Ovary (tissue), 10 donors: ENCODE measurements around the gene PRPSAP2. TPM values are rescaled to one million over a fixed set of nuclear protein-coding genes. Genes with fewer than 3 reads are reported as not detected.
"Not testable (repeated sequence)": the region's sequence is repeated elsewhere in the genome, so short reads cannot be mapped to it uniquely, and the experiment has no call there.

ENCODE experiments used
- DNase-seq, 5 donors: peaks; one replicate each; pipeline ENCODE4 v3.0.0-alpha.2; 2019 to 2020
- H3K27ac ChIP-seq, 2 donors: fragments of 200-600 bp; one replicate each; pipeline versions ENCODE4 v1.5.1 to v1.8.0; 2019 to 2022
- H3K27me3 ChIP-seq: fragments of 200-600 bp; one replicate; pipeline ENCODE4 v1.8.0; 2022
- H3K36me3 ChIP-seq: fragments of 200-600 bp; sonication (generic); one replicate; pipeline ENCODE4 v1.5.1; 2019
- H3K4me1 ChIP-seq: one replicate; pipeline ENCODE4 v1.8.1; 2013; ENCODE audit warnings: mild to moderate bottlenecking, moderate library complexity; ENCODE audit not compliant: insufficient read depth
- H3K4me3 ChIP-seq: fragments of 200-600 bp; sonication (generic); one replicate; pipeline ENCODE4 v1.5.1; 2017
- H3K9me3 ChIP-seq, 2 donors: fragments of 200-600 bp in 1 of 2; sonication (generic) in 1 of 2; one replicate each; pipeline versions ENCODE4 v1.5.1 to v1.8.1; 2013 to 2019; ENCODE audit warnings: mild to moderate bottlenecking in 1 of 2, moderate library complexity in 1 of 2
- CTCF ChIP-seq, 3 donors: fragments of 450-650 bp in 2 of 3; fragments of 200-600 bp in 1 of 3; IDR thresholded peaks; one replicate each; pipeline versions ENCODE4 v1.5.1 to v1.8.0; 2016 to 2022; ENCODE audit warnings: antibody characterized with exemption in 3 of 3, mild to moderate bottlenecking in 1 of 3
- EP300 ChIP-seq: sonication (generic); formaldehyde crosslinking; IDR thresholded peaks from one replicate; pipeline ENCODE4 v1.6.1; 2017; ENCODE audit warnings: antibody characterized with exemption
- POLR2A ChIP-seq: fragments of 450-650 bp; IDR thresholded peaks from one replicate; pipeline ENCODE4 v1.6.1; 2017; ENCODE audit warnings: antibody characterized with exemption, mild to moderate bottlenecking, moderate library complexity
- WGBS, 3 donors: extraction: QIAGEN DNeasy Blood & Tissue Kit in 1 of 3; methylation state at CpG; one replicate each; pipeline versions ENCODE4 v1.1.5 to v1.1.7; 2013 to 2017; 5-methylcytosine and 5-hydroxymethylcytosine counted together
- intact Hi-C, 4 donors: fragments of 100-400 bp; cut with DNase I; formaldehyde crosslinking; loops; one replicate each; pipeline versions ENCODE4 v1.11.0 to v1.15.1; 2022 to 2023
- long read RNA-seq, 3 donors: library from polyadenylated mRNA in 2 of 3; unstranded in 2 of 3; transcript quantifications; one replicate each; pipeline ENCODE4 v2.0.0 and lab custom pipeline, GENCODE V29; 2021 to 2026
- polyA plus RNA-seq, 2 donors: library from polyadenylated mRNA; stranded (reverse); fragments of 200-250 nt in 1 of 2; fragments of 350-450 nt in 1 of 2; fragmentation: Illumina TruSeq in 1 of 2; extraction: RNeasy Lipid Tissue Mini Kit (QIAGEN cat#74804) in 1 of 2; gene quantifications; one replicate each; pipeline ENCODE4 v1.2.3, GENCODE V29; 2013 to 2014
- total RNA-seq, 7 donors: library from RNA; depleted of rRNA in 2 of 7; stranded (reverse); fragments of >200 nt in 2 of 7; fragmentation: NEBNext Ultra II Directional in 3 of 7; extraction: Animal tissue kit (Norgen Biotek cat#: 25700) in 3 of 7; gene quantifications; one replicate each; pipeline versions ENCODE4 v1.1.0 to v1.2.4, GENCODE V29; 2016 to 2023
- donor health status: DM: no; HTN: no; CAD: no; lungs with moderate emphysema.
- donor health status: DM: no; HTN: no; CAD: no.
- donor health status: Bipolar disorder and iron deficiency.
- donor health status: DM: yes; HTN: yes; CAD: no.
- donor health status: DM: no; HTN: no; CAD: no.
- donor health status: DM: yes; HTN: yes; CAD: no.

PRPSAP2 gene
- total RNA-seq (10 to 100 TPM; 28.8 to 44.7 (median 36.4) TPM), polyA plus RNA-seq (10 to 100 TPM; 25.2 to 35.4 TPM)
- long read RNA-seq, donor 1, transcript PRPSAP2-201 (12 exons, 1,910 nt), result major isoform, 99 of 178 reads
- long read RNA-seq, donor 1, partial matches to known transcripts, result 10 of 178 reads
- long read RNA-seq, donor 1, other reads (novel, unspliced or antisense), result 65 of 178 reads
- long read RNA-seq, donor 2, transcript PRPSAP2-201 (12 exons, 1,910 nt), result major isoform, 7 of 37 reads
- long read RNA-seq, donor 2, partial matches to known transcripts, result 14 of 37 reads
- long read RNA-seq, donor 2, other reads (novel, unspliced or antisense), result 12 of 37 reads
- long read RNA-seq, donor 3, transcript PRPSAP2-201 (12 exons, 1,910 nt), result major isoform, 16 of 35 reads
- long read RNA-seq, donor 3, partial matches to known transcripts, result 1 of 35 reads
- long read RNA-seq, donor 3, other reads (novel, unspliced or antisense), result 18 of 35 reads

GRCh38 chr17:18857864-18858566 is at the start of gene PRPSAP2:
Gene PRPSAP2, plus strand, starts transcription at chr17:18858131. Its CDS starts 7,703 bp downstream, at chr17:18865834.
- Histone ChIP-seq H3K4me1 (no peaks in the 10 kb centered on the region), H3K36me3 (no peaks in the 10 kb centered on the region), H3K9me3 (no peaks in the 10 kb centered on the region), H3K27ac (peak within 1 kb of the TSS; percentile 90 to 97), H3K27me3 (no peaks in the 10 kb centered on the region), H3K4me3 (peak within 1 kb of the TSS; percentile 97)
- WGBS, 3 donors, result 1% methylated on average over 20 to 58 of the region's 58 CpGs
- DNase-seq, result peak; percentile 92 to 95 (median 94)
- no peak for TF ChIP-seq EP300
- no peak for TF ChIP-seq POLR2A
- no peak for TF ChIP-seq CTCF (IDR thresholded peaks at IDR 0.05)
- intact Hi-C loops, result no loop called here

- H3K4me1 ChIP-seq, H3K36me3 ChIP-seq, H3K9me3 ChIP-seq, DNase-seq, H3K4me3 ChIP-seq, H3K27me3 ChIP-seq, intact Hi-C loops, H3K27ac ChIP-seq: not testable (repeated sequence)
- WGBS, 3 donors, result 27 to 58% (median 41%) methylated on average over 3 of the region's 3 CpGs
Observed at GRCh38 chr17:18815924-18816323, 42.0 kb upstream of the PRPSAP2 start.

- WGBS, 3 donors, result 38 to 47% (median 42%) methylated on average over 9 of the region's 9 CpGs
- H3K4me1 ChIP-seq, intact Hi-C loops, H3K27ac ChIP-seq, H3K27me3 ChIP-seq, H3K36me3 ChIP-seq, H3K4me3 ChIP-seq, H3K9me3 ChIP-seq: not testable (repeated sequence)
- peak; percentile 39 to 63 (median 50) for TF ChIP-seq CTCF (IDR thresholded peaks at IDR 0.05)
- DNase-seq, result peak in 3 of 5 donors; percentile 29 to 54 (median 29)
Observed at GRCh38 chr17:18816489-18817371, 41.2 kb upstream of the PRPSAP2 start.

- WGBS, 3 donors, result 39 to 68% (median 62%) methylated on average over 1 to 3 of the region's 3 CpGs
- H3K4me1 ChIP-seq, H3K9me3 ChIP-seq, H3K4me3 ChIP-seq, H3K36me3 ChIP-seq, H3K27me3 ChIP-seq, DNase-seq, H3K27ac ChIP-seq, intact Hi-C loops: not testable (repeated sequence)
Observed at GRCh38 chr17:18821430-18821829, 36.5 kb upstream of the PRPSAP2 start.

- H3K36me3 ChIP-seq, H3K4me1 ChIP-seq, intact Hi-C loops, H3K4me3 ChIP-seq, H3K9me3 ChIP-seq, DNase-seq, H3K27ac ChIP-seq, H3K27me3 ChIP-seq: not testable (repeated sequence)
- no CpG with 5 or more reads among the region's 1 CpG for WGBS, 3 donors
Observed at GRCh38 chr17:18827613-18828012, 30.3 kb upstream of the PRPSAP2 start.
